ENCODE results near the gene LRMDA. TPM values are rescaled to one million over a fixed set of nuclear protein-coding genes. Genes with fewer than 3 reads are reported as not detected.

Gene LRMDA
- total RNA-seq, 1 experiment from 2014 or later: 4.8 TPM

- H3K4me2 ChIP-seq (ENCODE audit: low read length): no peak overlapping the region
- H3K4me1 ChIP-seq (ENCODE audit: control insufficient read depth in 1 of 2, insufficient read depth in 2 of 2, low read length in 2 of 2): no peaks in the 10 kb centered on the region
- H4K20me1 ChIP-seq (ENCODE audit: insufficient read depth): no peaks in the 10 kb centered on the region
- POLR2A ChIA-PET: no interaction called here
- intact Hi-C loops (cut with micrococcal nuclease): no loop called here
- RAD21 ChIA-PET (ENCODE audit: low non-redundant PET in 1 of 2, low total read pairs in 2 of 2, uncharacterized antibody in 2 of 2, unreplicated experiment in 2 of 2): interaction anchor here in 1 of 2 experiments (0.6 kb wide), 1 partner anchor 25 kb away, joined by 3 read pairs; no protein-coding TSS in a partner anchor
- H3K9me3 ChIP-seq (ENCODE audit: control insufficient read depth in 1 of 2, insufficient read depth in 1 of 2, low read depth in 1 of 2, low read length in 2 of 2): no peaks in the 10 kb centered on the region
- no peaks in the 10 kb centered on the region for H3K36me3 ChIP-seq (ENCODE audit: control insufficient read depth in 1 of 2, insufficient read depth in 2 of 2, low read length in 2 of 2)
- no peaks in the 10 kb centered on the region for H3K9me2 ChIP-seq (ENCODE audit: insufficient read depth)
- CTCF ChIA-PET: no interaction called here
- no peaks in the 10 kb centered on the region for H3K79me2 ChIP-seq (ENCODE audit: insufficient read depth, low read length)
- no peak overlapping the region for H2AFZ ChIP-seq (ENCODE audit: low read depth, low read length, poor library complexity, severe bottlenecking)
- no peak overlapping the region for H3K4me3 ChIP-seq (replicated peaks in 1 of 2; ENCODE audit: low read depth in 1 of 2, low read length in 2 of 2)
- ATAC-seq (no peak), DNase-seq (ENCODE audit: low read depth, low spot score) (no peak)
- BruUV-seq (replicated peaks): no TSS peak
- H3K9ac ChIP-seq (ENCODE audit: low read length): no peak overlapping the region
- H3K27ac ChIP-seq (ENCODE audit: low read depth, low read length): no peak overlapping the region
- peaks cover 9% of the 10 kb centered on the region; the same call in 1 of the 2 replicates for H3K27me3 ChIP-seq (ENCODE audit: insufficient read depth, low read length)
- TF ChIP-seq ATF3 (IDR thresholded peaks at IDR 0.05) (no peak), SRF (IDR thresholded peaks at IDR 0.05; ENCODE audit: low read depth) (no peak), EGR1 (IDR thresholded peaks at IDR 0.05; ENCODE audit: low read depth) (no peak)
- TF ChIP-seq, protein P1, sequence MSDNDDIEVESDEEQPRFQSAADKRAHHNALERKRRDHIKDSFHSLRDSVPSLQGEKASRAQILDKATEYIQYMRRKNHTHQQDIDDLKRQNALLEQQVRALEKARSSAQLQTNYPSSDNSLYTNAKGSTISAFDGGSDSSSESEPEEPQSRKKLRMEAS (IDR thresholded peaks at IDR 0.05): no peak
These were observed 308.2 kb downstream of the LRMDA start for GRCh38 chr10:75739414-75740143.

GRCh38 chr10:75740541-75740940 lies 309.1 kb downstream of the LRMDA start:
- Histone ChIP-seq H3K79me2 (ENCODE audit: insufficient read depth, low read length) (no peaks in the 10 kb centered on the region), H3K4me2 (ENCODE audit: low read length) (no peak overlapping the region), H3K4me1 (ENCODE audit: control insufficient read depth in 1 of 2, insufficient read depth in 2 of 2, low read length in 2 of 2) (no peaks in the 10 kb centered on the region), H3K27me3 (ENCODE audit: insufficient read depth, low read length) (peaks cover under 1% of the 10 kb centered on the region; the same call in 1 of the 2 replicates), H3K9ac (ENCODE audit: low read length) (no peak overlapping the region), H4K20me1 (ENCODE audit: insufficient read depth) (no peaks in the 10 kb centered on the region), H3K36me3 (ENCODE audit: control insufficient read depth in 1 of 2, insufficient read depth in 2 of 2, low read length in 2 of 2) (no peaks in the 10 kb centered on the region), H3K4me3 (replicated peaks in 1 of 2; ENCODE audit: low read depth in 1 of 2, low read length in 2 of 2) (no peak overlapping the region), H3K9me2 (ENCODE audit: insufficient read depth) (no peaks in the 10 kb centered on the region), H2AFZ (ENCODE audit: low read depth, low read length, poor library complexity, severe bottlenecking) (no peak overlapping the region), H3K9me3 (ENCODE audit: control insufficient read depth in 1 of 2, insufficient read depth in 1 of 2, low read depth in 1 of 2, low read length in 2 of 2) (no peaks in the 10 kb centered on the region), H3K27ac (ENCODE audit: low read depth, low read length) (no peak overlapping the region)
- POLR2A ChIA-PET: no interaction called here
- intact Hi-C loops (cut with micrococcal nuclease): no loop called here
- CTCF ChIA-PET: no interaction called here
- RAD21 ChIA-PET (ENCODE audit: low non-redundant PET in 1 of 2, low total read pairs in 2 of 2, uncharacterized antibody in 2 of 2, unreplicated experiment in 2 of 2): no interaction called here
- TF ChIP-seq EZH2phosphoT487 (IDR thresholded peaks at IDR 0.05; ENCODE audit: borderline replicate concordance) (no peak), TCF7L2 (IDR thresholded peaks at IDR 0.05; ENCODE audit: borderline replicate concordance, extremely low read depth, insufficient read depth, insufficient read length) (no peak), EZH2 (IDR thresholded peaks at IDR 0.05) (no peak), CBX3 (IDR thresholded peaks at IDR 0.05; ENCODE audit: low read depth) (no peak), SRF (IDR thresholded peaks at IDR 0.05; ENCODE audit: low read depth) (no peak), CTCF (IDR thresholded peaks at IDR 0.05 in 2 of 3, conservative IDR thresholded peaks at IDR 0.05 in 1 of 3; ENCODE audit: borderline replicate concordance in 1 of 3, insufficient read depth in 1 of 3, low read depth in 2 of 3, low read length in 2 of 3) (no peak), SP1 (IDR thresholded peaks at IDR 0.05; ENCODE audit: low read depth) (no peak), EGR1 (IDR thresholded peaks at IDR 0.05; ENCODE audit: low read depth) (no peak)
- TF ChIP-seq, protein P2, sequence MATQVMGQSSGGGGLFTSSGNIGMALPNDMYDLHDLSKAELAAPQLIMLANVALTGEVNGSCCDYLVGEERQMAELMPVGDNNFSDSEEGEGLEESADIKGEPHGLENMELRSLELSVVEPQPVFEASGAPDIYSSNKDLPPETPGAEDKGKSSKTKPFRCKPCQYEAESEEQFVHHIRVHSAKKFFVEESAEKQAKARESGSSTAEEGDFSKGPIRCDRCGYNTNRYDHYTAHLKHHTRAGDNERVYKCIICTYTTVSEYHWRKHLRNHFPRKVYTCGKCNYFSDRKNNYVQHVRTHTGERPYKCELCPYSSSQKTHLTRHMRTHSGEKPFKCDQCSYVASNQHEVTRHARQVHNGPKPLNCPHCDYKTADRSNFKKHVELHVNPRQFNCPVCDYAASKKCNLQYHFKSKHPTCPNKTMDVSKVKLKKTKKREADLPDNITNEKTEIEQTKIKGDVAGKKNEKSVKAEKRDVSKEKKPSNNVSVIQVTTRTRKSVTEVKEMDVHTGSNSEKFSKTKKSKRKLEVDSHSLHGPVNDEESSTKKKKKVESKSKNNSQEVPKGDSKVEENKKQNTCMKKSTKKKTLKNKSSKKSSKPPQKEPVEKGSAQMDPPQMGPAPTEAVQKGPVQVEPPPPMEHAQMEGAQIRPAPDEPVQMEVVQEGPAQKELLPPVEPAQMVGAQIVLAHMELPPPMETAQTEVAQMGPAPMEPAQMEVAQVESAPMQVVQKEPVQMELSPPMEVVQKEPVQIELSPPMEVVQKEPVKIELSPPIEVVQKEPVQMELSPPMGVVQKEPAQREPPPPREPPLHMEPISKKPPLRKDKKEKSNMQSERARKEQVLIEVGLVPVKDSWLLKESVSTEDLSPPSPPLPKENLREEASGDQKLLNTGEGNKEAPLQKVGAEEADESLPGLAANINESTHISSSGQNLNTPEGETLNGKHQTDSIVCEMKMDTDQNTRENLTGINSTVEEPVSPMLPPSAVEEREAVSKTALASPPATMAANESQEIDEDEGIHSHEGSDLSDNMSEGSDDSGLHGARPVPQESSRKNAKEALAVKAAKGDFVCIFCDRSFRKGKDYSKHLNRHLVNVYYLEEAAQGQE (IDR thresholded peaks at IDR 0.05; ENCODE audit: low read depth): no peak
- no peak for ATAC-seq
- BruUV-seq (replicated peaks): no TSS peak
- no peak for DNase-seq (ENCODE audit: low read depth, low spot score)

Measured in HCT116 (cell line).